Left renal cortex interstitium (tissue), 4 donors: ENCODE results near the gene MIER3. TPM values are rescaled to one million over a fixed set of nuclear protein-coding genes. Genes with fewer than 3 reads are reported as not detected.
"Not testable (repeated sequence)": the region's sequence is repeated elsewhere in the genome, so short reads cannot be mapped to it uniquely, and the experiment has no call there.

Experiments used
- DNase-seq, 4 donors: peaks; one replicate each; pipeline ENCODE4 v3.0.0-alpha.2; 2013; ENCODE audit warnings: low read depth in 4 of 4, low spot score in 2 of 4, missing footprints in 1 of 4
- polyA plus RNA-seq, 4 donors: library from polyadenylated mRNA; unstranded; fragments of 120-200 nt; gene quantifications; one replicate each; pipeline ENCODE4 v1.2.1, GENCODE V29; 2013; ENCODE audit not compliant: insufficient read length in 4 of 4

Gene MIER3, protein sequence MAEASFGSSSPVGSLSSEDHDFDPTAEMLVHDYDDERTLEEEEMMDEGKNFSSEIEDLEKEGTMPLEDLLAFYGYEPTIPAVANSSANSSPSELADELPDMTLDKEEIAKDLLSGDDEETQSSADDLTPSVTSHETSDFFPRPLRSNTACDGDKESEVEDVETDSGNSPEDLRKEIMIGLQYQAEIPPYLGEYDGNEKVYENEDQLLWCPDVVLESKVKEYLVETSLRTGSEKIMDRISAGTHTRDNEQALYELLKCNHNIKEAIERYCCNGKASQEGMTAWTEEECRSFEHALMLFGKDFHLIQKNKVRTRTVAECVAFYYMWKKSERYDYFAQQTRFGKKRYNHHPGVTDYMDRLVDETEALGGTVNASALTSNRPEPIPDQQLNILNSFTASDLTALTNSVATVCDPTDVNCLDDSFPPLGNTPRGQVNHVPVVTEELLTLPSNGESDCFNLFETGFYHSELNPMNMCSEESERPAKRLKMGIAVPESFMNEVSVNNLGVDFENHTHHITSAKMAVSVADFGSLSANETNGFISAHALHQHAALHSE
- 10 to 100 TPM; 34.2 to 39.2 (median 34.8) TPM for polyA plus RNA-seq

DNA sequence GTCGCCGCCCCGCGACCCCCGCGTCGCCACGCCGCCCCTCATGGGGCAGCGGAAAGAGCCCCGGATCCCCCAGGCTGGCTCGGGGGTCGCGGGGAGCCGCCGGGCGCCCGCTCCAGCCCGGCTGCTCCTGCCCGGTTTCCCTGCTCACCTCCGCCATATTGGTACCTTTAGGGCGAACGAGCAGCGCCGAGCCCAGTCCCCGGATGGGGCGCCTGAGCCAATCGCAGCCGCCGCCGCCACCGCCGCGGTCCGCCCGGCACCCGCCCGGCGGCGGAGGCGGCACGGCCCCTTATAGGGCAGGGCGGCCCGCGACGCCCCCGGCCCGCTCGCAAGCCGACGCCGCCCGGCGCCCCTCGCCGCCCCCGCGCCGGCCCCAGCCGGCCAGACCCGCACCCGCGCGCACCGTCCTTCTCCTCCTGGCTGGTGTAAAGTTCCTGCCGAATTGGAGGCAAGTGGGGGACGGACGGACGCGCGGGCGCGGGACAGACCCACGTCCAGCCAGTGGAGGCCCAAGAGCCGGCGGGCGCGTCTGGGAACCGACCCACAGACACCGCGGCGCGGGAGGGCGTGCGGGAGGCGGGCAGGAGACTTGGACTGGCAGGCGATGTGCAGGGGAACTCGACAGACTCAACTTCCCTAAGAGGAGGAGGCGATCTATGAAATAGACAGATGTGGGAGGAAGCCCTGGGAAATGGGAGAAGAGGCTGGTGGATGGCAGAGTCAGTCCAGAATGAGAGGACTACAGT, at the start of gene MIER3:
Gene MIER3 (minus strand): TSS at position 178 of the 746 bp plus-strand sequence. CDS start 21 bp downstream, at position 157.
- DNase-seq, result peak in 3 of 4 donors; percentile 42 to 63 (median 51)

DNA sequence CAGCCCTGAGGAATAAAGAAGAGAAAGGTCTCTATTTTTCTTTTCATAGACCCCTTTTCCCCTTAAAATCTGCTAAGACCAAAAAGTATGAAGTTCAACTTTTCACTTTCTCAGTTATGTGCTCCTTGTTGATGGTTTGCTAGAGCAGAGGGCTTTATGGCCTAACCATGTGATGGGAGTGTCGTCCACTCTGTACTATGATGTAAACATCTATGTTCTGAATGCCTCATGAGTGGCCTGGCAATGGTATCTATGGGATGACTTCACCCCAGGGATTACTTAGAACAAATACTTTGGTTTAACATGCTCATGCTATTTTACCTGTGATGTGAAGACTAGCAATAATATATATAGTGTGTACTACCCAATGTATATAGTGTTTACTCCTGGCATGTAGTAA, 43.7 kb upstream of the MIER3 start:
- no peak for DNase-seq

DNA sequence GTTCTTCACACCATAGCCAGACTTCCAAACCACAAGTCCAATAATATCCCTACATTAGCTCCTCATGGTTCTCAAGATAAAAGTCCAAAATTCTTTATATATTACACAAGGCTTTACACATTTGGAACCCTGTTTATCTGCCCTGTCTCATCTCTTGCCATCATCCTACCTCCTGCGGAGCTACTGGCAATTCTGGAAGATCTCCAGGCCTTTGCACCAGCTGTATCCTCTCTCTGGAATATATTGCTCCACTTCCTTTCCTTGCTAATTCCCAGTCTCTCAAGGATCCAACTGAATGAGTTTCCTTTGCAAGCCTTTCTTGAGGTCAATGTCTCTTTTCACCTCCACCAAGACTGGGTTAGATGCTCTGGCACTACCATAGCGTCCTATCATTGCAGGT, 41.3 kb upstream of the MIER3 start:
- DNase-seq, result no peak

DNA sequence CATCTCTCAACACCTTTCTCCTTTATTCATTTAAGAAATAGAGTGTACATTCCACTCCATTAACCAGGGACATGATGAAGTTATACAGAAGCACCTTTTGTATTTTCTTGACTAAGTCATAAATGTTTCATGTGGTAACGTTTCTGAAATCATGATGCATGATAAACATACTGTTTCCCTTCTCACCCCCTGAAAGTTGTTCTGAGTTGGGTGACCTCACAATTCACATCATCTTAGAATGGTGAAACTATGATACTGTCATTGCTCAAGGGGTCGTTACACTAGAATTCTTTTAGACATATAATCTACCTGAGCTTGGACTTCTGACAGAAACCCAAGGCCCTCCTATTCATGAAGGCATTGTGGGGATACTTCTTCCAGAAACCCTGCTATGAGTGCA, 37.8 kb upstream of the MIER3 start:
- no peak for DNase-seq

DNA sequence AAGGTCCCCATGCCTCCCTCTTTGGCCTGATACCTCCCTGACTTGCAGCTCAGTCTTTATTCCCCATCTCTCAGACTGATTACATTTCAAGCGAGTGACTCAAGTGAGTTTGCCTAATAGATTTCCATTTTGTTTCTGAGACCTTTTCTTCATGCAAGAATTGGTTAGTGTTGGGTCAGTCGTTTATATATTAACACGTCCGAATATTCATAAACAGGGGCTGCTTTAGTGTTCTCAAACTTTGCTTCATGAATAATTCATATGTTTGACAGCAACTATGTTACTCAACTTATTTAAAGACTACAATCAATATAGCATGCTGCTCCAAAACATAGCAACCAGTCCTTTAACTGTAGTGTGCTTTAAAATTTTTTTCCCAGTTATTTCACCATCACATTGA, 36.6 kb upstream of the MIER3 start:
- no peak for DNase-seq

DNA sequence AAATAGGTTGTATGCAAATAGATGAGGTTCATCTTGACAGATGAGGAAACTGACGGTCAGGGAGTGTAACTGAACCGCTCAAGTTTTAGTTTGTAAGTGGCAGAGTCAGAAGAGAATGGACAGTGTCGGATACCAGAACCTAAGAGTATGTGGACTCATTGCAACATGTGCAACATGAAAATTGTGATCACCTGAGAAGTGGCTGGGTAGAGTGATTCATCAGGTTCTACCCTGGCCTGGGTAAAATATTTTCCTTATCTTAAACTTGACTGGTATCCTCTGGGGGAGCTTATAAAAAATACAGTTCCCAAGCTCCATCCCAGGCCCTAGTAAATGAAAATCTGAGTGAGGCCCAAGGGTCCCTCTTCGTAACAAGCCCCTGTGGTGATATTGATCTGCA, 35.2 kb upstream of the MIER3 start:
- no peak for DNase-seq

DNA sequence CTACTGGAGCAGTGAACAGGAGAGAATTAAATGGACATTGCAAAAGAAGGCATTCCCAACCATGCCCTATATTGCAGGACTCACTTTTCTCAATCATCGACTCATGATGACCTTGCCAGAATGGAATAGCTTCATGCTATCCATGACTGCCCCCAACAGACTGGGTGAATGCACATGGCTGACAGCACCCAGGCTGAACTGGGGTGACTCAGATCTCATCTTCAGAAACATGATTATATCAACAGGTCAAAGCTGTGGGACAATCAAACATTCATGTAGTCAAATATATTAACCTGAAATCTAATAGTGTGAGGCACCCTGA, 34.7 kb upstream of the MIER3 start:
- DNase-seq, result no peak

DNA sequence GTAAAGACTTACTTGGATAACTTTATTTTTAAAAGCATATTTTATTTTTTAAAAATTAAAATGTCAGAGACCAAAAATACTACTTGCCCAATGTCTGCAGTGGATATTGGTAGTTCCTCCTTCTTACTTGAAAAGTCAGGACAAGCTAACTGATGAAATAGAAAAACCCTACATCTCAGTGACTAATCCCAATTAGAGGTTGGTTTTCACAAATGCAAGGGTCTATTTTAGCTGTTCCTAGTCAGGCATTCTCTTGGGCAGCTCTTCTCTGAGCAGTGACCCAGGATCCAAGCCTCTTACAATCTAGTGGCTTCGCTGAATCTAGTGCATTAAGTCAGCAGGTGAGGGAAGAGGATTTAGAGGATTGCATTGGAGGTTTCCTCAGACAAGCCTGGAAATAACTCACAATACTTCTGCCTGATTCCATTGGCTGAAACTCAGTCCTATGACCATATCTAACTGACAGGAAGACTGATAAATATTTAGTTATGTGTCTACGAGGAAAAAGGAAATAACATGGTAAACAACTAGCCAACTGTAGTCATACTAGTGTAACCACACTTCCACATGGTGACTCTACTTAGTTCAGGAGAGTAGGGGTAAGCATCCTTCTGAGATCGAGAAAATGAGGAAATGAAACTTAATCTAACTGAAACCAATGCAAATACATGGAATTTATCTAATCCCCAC, 34.2 kb upstream of the MIER3 start:
- DNase-seq, result no peak

DNA sequence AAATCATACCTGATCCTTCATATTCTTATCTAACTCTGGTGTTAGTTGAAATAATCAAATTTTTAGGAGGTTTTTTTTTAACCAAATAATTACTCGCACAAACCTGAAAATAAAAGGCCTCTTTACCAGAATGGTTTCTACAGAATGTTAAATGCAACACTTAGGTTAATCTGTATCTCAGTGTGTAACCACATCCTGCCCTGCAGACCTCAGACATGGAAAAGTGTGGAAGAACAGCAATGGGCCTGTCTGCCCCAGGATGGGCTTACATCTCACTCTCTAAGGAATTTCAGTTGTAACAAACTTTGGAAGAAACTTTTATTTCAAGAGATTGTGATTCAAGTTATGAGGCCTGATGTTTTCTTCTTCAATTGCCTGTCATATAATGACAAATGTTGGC, 32.5 kb upstream of the MIER3 start:
- DNase-seq, result no peak

DNA sequence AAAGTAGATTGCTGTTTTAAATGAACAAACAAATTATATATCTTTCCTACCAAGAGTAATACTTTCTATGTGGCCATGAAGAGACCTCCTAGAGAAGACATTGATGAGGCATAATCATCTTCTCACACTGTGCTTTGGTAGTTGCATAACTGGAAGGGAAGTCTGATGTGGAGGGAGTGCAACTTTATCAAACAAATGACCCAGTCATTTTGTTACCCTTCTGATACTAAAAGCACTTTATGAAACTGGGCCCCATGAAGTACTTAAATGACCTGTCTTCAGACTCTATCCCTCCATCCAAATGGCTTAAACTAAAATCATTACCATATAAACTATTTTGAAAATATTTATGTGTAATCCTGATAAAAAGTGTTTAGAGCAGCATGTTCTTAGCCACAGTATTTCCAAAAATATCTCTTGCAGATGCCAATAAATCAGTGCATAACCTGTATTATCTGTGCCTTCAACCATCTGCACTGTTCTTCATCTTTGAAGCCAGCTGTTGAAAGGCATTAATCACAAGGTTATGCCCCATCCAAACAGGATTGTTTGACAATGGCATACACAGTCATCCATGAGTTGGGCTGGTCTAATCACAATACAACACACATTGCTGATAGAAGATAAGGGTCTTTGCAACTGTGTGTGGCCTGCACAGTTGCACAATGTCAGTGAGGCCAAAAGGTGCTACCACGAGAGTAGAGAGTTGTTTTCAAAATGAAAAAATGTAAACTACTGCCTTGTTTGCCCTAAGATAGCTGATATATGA, 31.9 kb upstream of the MIER3 start:
- DNase-seq, result no peak

DNA sequence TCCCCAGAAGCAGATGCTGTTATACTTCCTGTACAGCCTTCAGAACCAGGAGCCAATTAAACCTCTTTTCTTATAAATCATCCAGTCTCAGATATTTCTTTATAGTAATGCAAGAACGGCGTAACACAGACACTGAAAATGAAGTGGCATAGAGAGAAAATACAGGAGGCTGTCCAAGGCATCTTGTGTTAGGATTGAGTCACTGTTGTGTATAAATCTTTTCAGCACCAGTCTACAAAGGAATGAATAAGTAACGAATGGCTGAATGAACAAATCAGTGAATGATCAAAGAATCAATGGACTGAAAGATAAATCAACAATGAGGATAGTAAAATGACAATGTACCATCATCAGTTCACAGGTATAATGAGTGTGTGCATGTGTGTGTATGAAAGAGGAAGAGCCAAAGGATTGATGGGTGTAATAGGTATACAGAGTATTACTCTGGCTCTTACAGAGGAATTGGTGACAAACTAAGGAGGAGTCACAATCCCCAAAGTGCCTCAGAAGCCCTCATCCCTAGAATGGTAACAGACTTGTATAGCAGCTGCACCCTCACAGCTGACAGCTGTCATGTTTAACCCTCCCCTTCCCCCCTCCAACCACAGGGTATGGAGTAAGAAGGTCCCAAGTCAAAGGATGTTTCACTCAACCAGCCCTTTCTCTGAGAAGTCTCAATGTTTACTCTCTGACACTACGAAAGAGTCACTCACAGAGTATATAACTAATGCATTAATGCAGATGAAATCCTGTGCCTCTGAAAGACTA, 29.8 kb upstream of the MIER3 start:
- DNase-seq, result no peak

DNA sequence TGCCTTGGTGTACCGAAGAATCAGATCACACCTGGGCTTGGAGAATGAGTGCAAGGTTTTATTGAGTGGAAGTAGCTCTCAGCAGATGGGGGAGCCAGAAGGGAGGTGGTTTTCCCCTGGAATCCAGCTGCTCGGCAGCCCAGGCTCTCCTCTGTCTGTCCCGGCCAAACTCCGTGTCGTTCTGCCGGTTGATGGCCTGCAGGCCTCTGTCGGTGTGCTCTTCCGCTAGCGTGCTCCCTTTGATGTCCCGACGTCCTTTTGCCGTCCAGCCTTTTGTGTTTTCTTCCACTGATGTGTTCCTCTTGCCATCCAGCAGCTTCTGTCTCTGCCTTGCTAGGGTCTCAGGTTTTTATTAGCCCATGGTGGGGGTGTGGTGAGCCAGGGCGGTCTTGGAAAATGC, 28.0 kb upstream of the MIER3 start:
- no peak for DNase-seq

DNA sequence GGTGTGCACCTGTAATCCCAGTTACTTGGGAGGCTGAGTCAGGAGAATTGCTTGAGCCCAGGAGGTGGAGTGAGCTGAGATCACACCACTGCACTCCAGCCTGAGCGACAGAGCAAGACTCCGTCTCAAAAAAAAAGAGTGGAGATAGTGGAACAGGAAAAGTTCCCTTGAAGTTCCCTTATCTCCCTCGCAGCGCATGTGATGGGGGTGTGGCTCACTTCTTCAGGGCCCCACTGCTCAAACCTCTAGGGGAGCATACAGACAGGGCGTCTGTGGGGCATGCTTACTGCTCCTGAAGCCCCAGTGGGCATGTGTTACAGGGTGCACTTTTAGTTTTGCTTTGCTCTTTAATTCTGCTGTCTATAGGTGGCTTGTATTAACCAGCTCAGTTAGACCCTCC, 27.6 kb upstream of the MIER3 start:
- DNase-seq, result not testable (repeated sequence)

DNA sequence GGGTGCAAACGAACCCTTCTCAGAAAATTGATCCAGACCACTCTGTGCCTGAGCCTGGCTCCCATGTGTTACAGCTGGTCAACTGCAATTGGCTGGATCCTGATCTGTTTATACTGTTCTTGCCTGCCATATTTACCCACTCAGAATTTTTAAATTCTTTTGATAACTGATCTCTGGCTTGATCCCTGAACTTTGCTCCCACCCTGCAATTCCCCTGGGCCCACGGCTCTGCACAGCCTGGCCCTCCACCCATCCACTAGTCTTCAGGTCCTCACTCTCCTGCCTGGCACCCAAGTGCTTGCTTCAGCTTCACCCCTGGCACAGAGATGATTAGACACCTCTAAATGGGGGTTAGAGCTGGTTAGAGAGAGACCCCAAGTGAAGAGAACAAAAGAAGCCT, 25.9 kb upstream of the MIER3 start:
- no peak for DNase-seq

DNA sequence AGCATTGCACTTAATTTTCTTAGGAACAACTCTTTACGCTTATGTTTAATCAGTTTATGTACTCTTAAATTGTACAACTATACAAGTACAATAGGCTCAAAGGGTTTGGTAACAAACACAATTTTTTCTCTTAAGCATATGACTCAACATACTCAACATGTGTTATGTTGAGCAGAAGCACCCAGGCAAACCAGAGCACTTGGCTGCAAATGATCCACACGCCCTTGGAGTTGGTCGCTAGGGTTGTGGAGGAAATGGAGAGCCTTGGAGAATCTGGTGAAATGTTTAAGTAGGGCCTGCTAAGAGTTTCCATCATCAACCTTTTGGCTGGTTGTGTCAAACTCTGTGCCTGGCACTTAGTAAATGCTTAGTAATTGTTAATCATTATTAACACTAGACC, 25.1 kb upstream of the MIER3 start:
- no peak for DNase-seq

DNA sequence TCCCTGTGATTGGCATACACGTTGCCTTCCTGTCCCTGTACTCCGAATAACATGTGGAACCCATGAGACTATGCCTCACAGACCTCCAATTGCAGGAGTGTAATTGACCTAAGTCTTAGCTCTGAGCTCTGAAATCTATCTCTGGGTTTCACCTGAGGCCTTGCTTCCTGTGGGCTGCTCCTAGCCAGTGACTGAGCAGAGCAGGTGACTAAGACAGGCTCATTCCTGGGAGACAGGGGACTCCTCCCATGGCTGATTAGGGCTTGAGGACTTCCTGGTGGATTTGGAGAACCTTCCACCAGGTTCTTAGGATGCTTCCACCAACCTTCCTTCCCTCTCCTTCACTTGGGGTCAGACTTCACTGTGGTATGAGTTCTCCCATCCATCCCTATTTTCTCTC, 22.3 kb upstream of the MIER3 start:
- no peak for DNase-seq

DNA sequence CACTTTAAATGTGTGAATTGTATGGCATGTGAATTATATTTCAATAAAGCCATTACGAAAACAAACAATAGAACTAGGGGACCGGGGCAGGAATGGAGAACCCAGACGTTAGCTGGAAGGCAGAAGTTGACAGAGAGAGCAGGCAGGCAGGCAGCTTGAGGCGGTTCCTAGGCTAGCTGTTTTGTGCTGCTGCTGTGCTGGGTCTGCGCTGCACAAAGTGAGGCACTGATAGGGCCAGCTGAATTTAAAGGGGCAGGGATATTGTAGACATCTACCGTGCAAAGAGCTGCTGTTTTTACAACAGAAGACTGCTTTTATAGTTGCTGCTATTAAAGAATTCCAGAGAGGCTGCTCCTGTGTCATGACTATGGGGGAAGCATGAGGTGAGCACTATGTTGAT, 21.6 kb upstream of the MIER3 start:
- DNase-seq, result no peak

DNA sequence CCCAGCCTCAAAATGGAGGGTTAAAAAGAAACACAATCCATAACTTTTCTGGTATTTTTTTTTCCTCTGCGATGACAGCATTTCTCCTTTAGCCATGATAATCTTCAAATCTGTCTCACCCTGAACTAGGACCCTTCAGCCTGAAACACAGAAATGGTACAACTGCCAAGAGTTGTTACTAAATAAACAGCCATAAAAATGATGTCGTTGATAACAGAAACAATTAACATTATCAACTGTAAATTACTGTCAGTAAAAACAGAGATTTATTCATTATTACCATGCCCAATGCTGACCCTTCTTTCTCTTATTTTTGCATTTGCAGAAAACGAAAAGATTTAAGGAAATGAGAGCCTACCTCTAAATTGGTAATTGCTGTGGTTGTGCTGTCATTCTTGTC, 19.4 kb upstream of the MIER3 start:
- DNase-seq, result no peak

DNA sequence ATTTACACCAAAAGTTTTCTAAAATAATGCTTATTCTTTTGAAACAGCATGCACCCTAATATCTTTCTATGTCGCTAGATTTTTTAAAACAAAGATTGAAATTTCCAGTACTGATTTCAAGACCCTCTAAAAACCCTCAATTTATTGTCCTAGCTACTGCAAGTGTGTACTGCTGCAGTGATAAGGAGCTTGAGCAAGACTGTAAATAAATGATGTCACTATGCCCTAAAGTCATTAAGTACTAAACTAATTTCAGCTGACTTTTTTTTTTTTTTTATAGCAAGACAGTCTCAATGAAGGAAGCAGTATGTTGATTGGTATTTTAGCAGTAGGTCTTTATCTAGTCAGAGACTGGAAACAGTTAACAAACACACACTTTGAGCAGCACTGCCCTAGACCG, 12.2 kb upstream of the MIER3 start:
- no peak for DNase-seq

DNA sequence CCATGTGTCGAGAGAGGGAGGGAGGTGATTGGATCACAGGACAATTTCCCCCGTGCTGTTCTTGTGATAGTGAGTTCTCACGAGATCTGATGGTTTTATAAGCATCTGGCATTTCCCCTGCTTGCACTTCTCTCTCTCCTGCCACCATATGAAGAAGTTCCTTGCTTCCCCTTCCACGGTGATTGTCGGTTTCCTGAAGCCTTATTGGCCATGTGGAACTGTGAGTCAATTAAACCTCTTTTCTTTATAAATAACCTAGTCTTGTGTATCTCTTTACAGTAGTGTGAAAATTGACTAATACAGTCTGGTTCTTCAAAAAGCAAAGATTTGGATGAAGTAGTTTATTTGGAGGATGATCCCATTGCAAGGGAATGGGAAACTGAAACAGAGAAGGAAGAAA, 11.3 kb upstream of the MIER3 start:
- DNase-seq, result no peak
